Neutrophil (primary cell): Measurements from ENCODE around the gene FIGN.

Experiments
- H3K27ac ChIP-seq: fragments of 200-600 bp; sonication (generic); 2 replicates; pipeline ENCODE4 v1.5.1; 2016; ENCODE audit warnings: mild to moderate bottlenecking, moderate library complexity
- H3K27me3 ChIP-seq: fragments of 200-600 bp; sonication (generic); 2 replicates; pipeline ENCODE4 v1.6.0; 2016; ENCODE audit warnings: mild to moderate bottlenecking
- H3K36me3 ChIP-seq: fragments of 200-600 bp; sonication (generic); 2 replicates; pipeline ENCODE4 v1.5.1; 2017
- H3K4me1 ChIP-seq, 2 experiments: fragments of 200-600 bp in 1 of 2; sonication (generic) in 1 of 2; 1 replicate in 1 of 2; 2 replicates in 1 of 2; pipeline versions ENCODE4 v1.5.1 to v1.6.1; 2013 to 2016; ENCODE audit warnings: low read depth in 1 of 2, low read length in 1 of 2, mild to moderate bottlenecking in 1 of 2, moderate library complexity in 1 of 2; ENCODE audit not compliant: control insufficient read depth in 1 of 2, insufficient read depth in 1 of 2
- H3K4me3 ChIP-seq, 2 experiments: fragments of 200-600 bp in 1 of 2; sonication (generic) in 1 of 2; 1 replicate in 1 of 2; 2 replicates in 1 of 2; pipeline ENCODE4 v1.5.1; 2013 to 2016; ENCODE audit warnings: low read depth in 1 of 2, low read length in 1 of 2, mild to moderate bottlenecking in 1 of 2, moderate library complexity in 1 of 2
- H3K9me3 ChIP-seq: fragments of 200-600 bp; sonication (generic); 2 replicates; pipeline ENCODE4 v1.5.1; 2016
- CTCF ChIP-seq: fragments of 200-600 bp; sonication (generic); IDR thresholded peaks from 2 replicates; pipeline ENCODE4 v1.5.1; 2016; ENCODE audit warnings: antibody characterized with exemption

Gene FIGN

GRCh38 chr2:163633291-163633690 is 102.5 kb downstream of the FIGN start:
- Histone ChIP-seq H3K36me3 (no peaks in the 10 kb centered on the region), H3K4me1 (no peaks in the 10 kb centered on the region), H3K9me3 (no peaks in the 10 kb centered on the region), H3K4me3 (no peak overlapping the region), H3K27ac (no peak overlapping the region), H3K27me3 (no peaks in the 10 kb centered on the region)
- no peak for TF ChIP-seq CTCF

DNA sequence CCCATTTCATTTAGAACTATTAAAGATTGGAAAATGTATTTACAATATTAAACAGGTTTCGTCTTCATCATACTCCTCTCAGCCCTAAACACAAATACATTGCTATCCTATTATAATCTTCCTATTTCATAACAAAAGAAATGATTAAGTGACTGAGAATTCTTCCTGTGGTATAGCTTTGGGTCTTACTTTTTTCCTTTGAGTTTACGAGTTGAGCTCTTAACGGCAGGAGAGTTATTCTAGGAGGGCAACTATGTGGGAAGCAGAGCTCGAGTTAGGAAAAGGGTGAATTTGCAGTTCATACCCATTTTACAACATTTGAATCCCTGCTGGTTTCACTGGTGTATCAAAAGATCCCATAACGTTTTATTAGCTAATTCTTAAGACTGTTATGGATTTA is 105.0 kb downstream of the FIGN start:
- TF ChIP-seq CTCF, result no peak
- no peaks in the 10 kb centered on the region for H3K4me1 ChIP-seq
- H3K27ac ChIP-seq, result no peak overlapping the region
- no peaks in the 10 kb centered on the region for H3K27me3 ChIP-seq
- no peaks in the 10 kb centered on the region for H3K9me3 ChIP-seq
- no peak overlapping the region for H3K4me3 ChIP-seq
- no peaks in the 10 kb centered on the region for H3K36me3 ChIP-seq

GRCh38 chr2:163626639-163627109 is 109.1 kb downstream of the FIGN start:
- no peaks in the 10 kb centered on the region for H3K4me1 ChIP-seq
- TF ChIP-seq CTCF, result no peak
- no peaks in the 10 kb centered on the region for H3K27me3 ChIP-seq
- H3K27ac ChIP-seq, result no peak overlapping the region
- H3K9me3 ChIP-seq, result no peaks in the 10 kb centered on the region
- H3K4me3 ChIP-seq, result no peak overlapping the region
- no peaks in the 10 kb centered on the region for H3K36me3 ChIP-seq

DNA sequence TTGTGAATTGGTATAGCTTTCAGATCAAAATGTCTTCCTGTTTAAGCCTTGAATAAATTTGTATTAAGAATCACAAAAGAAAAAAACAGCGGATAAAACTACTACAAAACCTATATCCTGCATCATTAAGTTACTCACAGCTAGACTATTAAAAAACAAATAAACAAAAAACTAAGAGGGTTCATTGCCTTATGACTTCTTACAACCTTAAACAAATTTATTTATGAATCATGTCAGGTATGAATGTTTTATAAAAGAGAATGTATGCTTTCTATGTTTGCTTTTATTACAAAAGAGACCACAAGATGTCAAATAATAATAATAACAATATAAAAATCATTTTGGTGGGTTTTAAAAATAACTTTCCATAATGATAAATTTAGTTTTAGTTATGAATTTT is 109.6 kb downstream of the FIGN start:
- Histone ChIP-seq H3K4me3 (no peak overlapping the region), H3K36me3 (no peaks in the 10 kb centered on the region), H3K4me1 (no peaks in the 10 kb centered on the region), H3K27me3 (no peaks in the 10 kb centered on the region), H3K27ac (no peak overlapping the region), H3K9me3 (no peaks in the 10 kb centered on the region)
- no peak for TF ChIP-seq CTCF

DNA sequence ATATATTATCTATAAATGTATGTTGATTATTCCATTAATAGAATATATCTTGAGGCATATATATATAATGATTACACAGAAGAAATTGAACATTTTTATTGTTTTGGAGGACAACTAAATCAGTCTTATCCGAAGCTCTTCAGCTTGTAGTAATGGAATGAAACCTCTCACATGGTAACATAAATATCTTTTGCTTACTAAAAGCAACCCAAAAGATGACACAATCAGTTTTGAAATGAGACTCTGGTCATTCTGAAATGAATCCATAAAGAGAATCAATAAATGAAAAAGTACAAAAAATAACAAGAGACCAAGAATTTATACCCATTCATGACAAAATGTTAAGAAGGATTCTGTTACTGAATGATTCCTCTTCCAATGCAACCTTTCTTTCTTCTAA is 110.2 kb downstream of the FIGN start:
- Histone ChIP-seq H3K4me1 (no peaks in the 10 kb centered on the region), H3K36me3 (no peaks in the 10 kb centered on the region), H3K9me3 (no peaks in the 10 kb centered on the region), H3K4me3 (no peak overlapping the region), H3K27ac (no peak overlapping the region), H3K27me3 (no peaks in the 10 kb centered on the region)
- TF ChIP-seq CTCF, result no peak

DNA sequence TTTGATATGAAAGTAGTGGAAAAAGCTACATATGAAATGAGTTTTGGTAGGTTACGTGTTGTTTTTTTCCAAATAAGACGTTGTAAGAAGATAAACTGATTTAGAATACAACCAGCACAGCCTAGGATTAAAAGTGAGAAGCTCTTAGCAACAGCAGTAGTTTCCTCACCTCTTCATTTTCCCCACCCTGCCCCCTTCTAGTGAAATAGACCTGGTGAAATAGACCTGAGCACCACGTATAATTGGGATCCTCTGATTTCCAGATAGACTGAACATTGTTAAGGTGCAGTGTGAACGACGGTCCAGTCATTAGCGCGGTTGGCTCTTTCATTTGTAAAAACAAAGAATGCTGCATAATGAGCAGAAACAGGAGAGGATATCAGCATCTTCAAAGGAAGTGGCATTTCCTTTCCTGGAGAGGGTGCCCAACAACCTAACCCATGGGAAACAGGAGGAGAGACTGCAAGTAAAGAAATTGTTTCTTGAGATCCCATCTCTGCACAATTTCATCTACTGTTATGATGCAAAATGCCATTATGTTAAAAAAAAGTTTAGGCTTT is 114.3 kb downstream of the FIGN start:
- no peak overlapping the region for H3K4me3 ChIP-seq
- H3K36me3 ChIP-seq, result no peaks in the 10 kb centered on the region
- TF ChIP-seq CTCF, result no peak
- H3K4me1 ChIP-seq, result no peaks in the 10 kb centered on the region
- no peak overlapping the region for H3K27ac ChIP-seq
- H3K9me3 ChIP-seq, result no peaks in the 10 kb centered on the region
- H3K27me3 ChIP-seq, result no peaks in the 10 kb centered on the region
